C4-2B (cell line): ENCODE results near the gene AOAH.

Experiments
- ZFX ChIP-seq: fragments of 450-650 bp; IDR thresholded peaks from 2 replicates; pipeline ENCODE4 v1.6.1; 2017
- TF ChIP-seq, protein P1 (sequence below): fragments of 450-650 bp; conservative IDR thresholded peaks from 2 replicates; pipeline ENCODE4 v1.5.1; 2017; ENCODE audit warnings: mild to moderate bottlenecking

DNA sequence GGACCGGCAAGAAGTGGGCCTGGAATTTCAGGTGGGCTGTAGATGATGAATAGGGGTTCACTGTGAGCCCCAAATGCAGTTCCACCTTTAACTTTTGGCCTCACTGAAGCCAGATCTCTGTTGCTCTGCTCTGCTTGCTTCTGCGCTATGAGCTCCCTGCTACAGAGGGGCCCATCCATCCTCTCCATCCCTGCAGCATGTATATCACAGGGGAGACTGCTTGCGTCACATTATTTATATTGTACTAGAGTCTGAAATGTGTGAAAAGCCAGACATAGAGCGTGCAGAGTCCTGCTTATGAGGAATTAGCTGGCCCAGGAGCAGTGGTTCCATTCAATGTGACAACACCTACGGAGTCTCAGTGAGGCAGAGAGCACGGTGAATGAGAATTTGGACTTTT lies 69.9 kb downstream of the AOAH start:
- TF ChIP-seq, protein P1, sequence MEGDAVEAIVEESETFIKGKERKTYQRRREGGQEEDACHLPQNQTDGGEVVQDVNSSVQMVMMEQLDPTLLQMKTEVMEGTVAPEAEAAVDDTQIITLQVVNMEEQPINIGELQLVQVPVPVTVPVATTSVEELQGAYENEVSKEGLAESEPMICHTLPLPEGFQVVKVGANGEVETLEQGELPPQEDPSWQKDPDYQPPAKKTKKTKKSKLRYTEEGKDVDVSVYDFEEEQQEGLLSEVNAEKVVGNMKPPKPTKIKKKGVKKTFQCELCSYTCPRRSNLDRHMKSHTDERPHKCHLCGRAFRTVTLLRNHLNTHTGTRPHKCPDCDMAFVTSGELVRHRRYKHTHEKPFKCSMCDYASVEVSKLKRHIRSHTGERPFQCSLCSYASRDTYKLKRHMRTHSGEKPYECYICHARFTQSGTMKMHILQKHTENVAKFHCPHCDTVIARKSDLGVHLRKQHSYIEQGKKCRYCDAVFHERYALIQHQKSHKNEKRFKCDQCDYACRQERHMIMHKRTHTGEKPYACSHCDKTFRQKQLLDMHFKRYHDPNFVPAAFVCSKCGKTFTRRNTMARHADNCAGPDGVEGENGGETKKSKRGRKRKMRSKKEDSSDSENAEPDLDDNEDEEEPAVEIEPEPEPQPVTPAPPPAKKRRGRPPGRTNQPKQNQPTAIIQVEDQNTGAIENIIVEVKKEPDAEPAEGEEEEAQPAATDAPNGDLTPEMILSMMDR = no peak
- no peak for TF ChIP-seq ZFX
